HepG2 (cell line): ENCODE measurements around the gene RGS19. TPM values are rescaled to one million over a fixed set of nuclear protein-coding genes. Genes with fewer than 3 reads are reported as not detected.

Experiments used
- EED ChIP-seq: sonication (generic); formaldehyde crosslinking; IDR thresholded peaks from 2 replicates; pipeline ENCODE4 v1.5.0; 2020; ENCODE audit warnings: mild to moderate bottlenecking, missing genetic modification reagents
- EZH2 ChIP-seq: conservative IDR thresholded peaks from 2 replicates; pipeline ENCODE4 v1.6.1; 2012; ENCODE audit warnings: mild to moderate bottlenecking, low read depth, low read length, moderate library complexity
- HOXA9 ChIP-seq: sonication (generic); formaldehyde crosslinking; IDR thresholded peaks from 2 replicates; pipeline ENCODE4 v1.8.1; 2022; ENCODE audit warnings: missing genetic modification reagents, mild to moderate bottlenecking, moderate library complexity, borderline replicate concordance
- KLF11 ChIP-seq: IDR thresholded peaks from 2 replicates; pipeline ENCODE4 v1.6.1; 2016; ENCODE audit warnings: missing compliant biosample characterization
- MXD4 ChIP-seq: IDR thresholded peaks from 2 replicates; pipeline ENCODE4 v1.6.1; 2016; ENCODE audit warnings: mild to moderate bottlenecking, missing biosample characterization, missing genetic modification reagents
- REXO4 ChIP-seq: sonication (generic); formaldehyde crosslinking; IDR thresholded peaks from 2 replicates; pipeline ENCODE4 v1.8.0; 2022; ENCODE audit warnings: missing genetic modification reagents, mild to moderate bottlenecking, borderline replicate concordance
- SALL1 ChIP-seq: sonication (generic); formaldehyde crosslinking; IDR thresholded peaks from 2 replicates; pipeline ENCODE4 v1.8.0; 2022; ENCODE audit warnings: mild to moderate bottlenecking, missing genetic modification reagents
- ZBTB21 ChIP-seq: sonication (generic); formaldehyde crosslinking; IDR thresholded peaks from 2 replicates; pipeline ENCODE4 v1.4.0; 2020; ENCODE audit warnings: missing genetic modification reagents
- ZNF225 ChIP-seq: sonication (generic); formaldehyde crosslinking; IDR thresholded peaks from 2 replicates; pipeline ENCODE4 v1.4.0; 2020; ENCODE audit warnings: mild to moderate bottlenecking, missing genetic modification reagents
- ZNF354B ChIP-seq: sonication (generic); formaldehyde crosslinking; IDR thresholded peaks from 2 replicates; pipeline ENCODE4 v1.8.0; 2022; ENCODE audit warnings: mild to moderate bottlenecking, missing genetic modification reagents
- ZNF446 ChIP-seq: sonication (generic); formaldehyde crosslinking; IDR thresholded peaks from 2 replicates; pipeline ENCODE4 v1.5.0; 2020; ENCODE audit warnings: mild to moderate bottlenecking, missing genetic modification reagents
- ZNF749 ChIP-seq: sonication (generic); formaldehyde crosslinking; IDR thresholded peaks from 2 replicates; pipeline ENCODE4 v1.8.0; 2022; ENCODE audit warnings: mild to moderate bottlenecking, missing genetic modification reagents, moderate library complexity, borderline replicate concordance
- polyA plus RNA-seq, 8 experiments: library from polyadenylated mRNA; depleted of rRNA in 3 of 8; stranded (reverse) in 7 of 8; unstranded in 1 of 8; fragments of >200 nt; fragmentation: Illumina TruSeq in 4 of 8; extraction: Trizol in 4 of 8; gene quantifications; 2 replicates each; pipeline versions ENCODE4 v1.2.1 to v1.2.3, GENCODE V29; 2011 to 2016; ENCODE audit warnings: low read depth in 4 of 8, missing spikeins in 1 of 8, mixed read lengths in 1 of 8; ENCODE audit not compliant: insufficient read depth in 1 of 8
- total RNA-seq, 5 experiments: library from RNA; depleted of rRNA; stranded (reverse); fragments of >200 nt; fragmentation: Illumina TruSeq; extraction: Trizol; gene quantifications; 2 replicates each; pipeline ENCODE4 v1.2.3, GENCODE V29; 2016; ENCODE audit warnings: low read depth in 1 of 5
- TF ChIP-seq, protein P1 (sequence below): sonication (generic); formaldehyde crosslinking; IDR thresholded peaks from 2 replicates; pipeline ENCODE4 v1.5.0; 2020; ENCODE audit warnings: mild to moderate bottlenecking, missing genetic modification reagents, borderline replicate concordance
- TF ChIP-seq, protein P2 (sequence below): sonication (generic); formaldehyde crosslinking; IDR thresholded peaks from 2 replicates; pipeline ENCODE4 v1.5.0; 2020; ENCODE audit warnings: missing genetic modification reagents
- TF ChIP-seq, protein P3 (sequence below): sonication (generic); formaldehyde crosslinking; IDR thresholded peaks from 2 replicates; pipeline ENCODE4 v1.5.1; 2020; ENCODE audit warnings: missing genetic modification reagents, mild to moderate bottlenecking, borderline replicate concordance
- TF ChIP-seq, protein P4 (sequence below): sonication (generic); formaldehyde crosslinking; IDR thresholded peaks from 2 replicates; pipeline ENCODE4 v1.4.0; 2020; ENCODE audit warnings: missing genetic modification reagents

Gene RGS19
- total and polyA plus RNA-seq, 2 of the 13 experiments (the other 11 are each of a cell fraction or from before 2014, with no cell fraction given) = 10.7 to 11.9 TPM

DNA sequence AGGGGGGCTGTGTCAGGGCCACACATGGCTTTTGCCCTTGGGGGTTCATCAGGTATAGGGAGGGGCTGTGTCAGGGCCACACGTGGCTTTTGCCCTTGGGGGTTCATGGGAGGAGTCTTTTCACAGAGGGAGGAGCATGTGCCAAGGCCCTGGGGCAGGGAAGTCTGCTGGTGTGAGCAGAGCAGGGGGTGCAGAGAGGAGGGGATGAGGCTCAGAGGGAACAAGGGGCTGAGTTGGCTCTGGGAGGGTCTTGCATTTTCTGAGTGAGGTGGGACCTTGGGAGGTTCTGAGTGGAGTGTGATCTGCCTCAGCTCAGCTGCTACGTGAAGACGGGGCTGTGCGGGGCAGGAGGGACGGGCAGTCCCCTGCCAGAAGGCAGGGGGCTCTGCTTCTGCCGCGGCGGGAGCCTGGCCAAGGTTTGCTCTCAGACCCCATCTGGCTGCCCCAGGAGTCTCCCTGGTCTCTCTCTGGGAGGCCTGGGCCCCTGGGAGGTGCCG lies 23.9 kb downstream of the RGS19 start (continued):
- TF ChIP-seq, protein P1, sequence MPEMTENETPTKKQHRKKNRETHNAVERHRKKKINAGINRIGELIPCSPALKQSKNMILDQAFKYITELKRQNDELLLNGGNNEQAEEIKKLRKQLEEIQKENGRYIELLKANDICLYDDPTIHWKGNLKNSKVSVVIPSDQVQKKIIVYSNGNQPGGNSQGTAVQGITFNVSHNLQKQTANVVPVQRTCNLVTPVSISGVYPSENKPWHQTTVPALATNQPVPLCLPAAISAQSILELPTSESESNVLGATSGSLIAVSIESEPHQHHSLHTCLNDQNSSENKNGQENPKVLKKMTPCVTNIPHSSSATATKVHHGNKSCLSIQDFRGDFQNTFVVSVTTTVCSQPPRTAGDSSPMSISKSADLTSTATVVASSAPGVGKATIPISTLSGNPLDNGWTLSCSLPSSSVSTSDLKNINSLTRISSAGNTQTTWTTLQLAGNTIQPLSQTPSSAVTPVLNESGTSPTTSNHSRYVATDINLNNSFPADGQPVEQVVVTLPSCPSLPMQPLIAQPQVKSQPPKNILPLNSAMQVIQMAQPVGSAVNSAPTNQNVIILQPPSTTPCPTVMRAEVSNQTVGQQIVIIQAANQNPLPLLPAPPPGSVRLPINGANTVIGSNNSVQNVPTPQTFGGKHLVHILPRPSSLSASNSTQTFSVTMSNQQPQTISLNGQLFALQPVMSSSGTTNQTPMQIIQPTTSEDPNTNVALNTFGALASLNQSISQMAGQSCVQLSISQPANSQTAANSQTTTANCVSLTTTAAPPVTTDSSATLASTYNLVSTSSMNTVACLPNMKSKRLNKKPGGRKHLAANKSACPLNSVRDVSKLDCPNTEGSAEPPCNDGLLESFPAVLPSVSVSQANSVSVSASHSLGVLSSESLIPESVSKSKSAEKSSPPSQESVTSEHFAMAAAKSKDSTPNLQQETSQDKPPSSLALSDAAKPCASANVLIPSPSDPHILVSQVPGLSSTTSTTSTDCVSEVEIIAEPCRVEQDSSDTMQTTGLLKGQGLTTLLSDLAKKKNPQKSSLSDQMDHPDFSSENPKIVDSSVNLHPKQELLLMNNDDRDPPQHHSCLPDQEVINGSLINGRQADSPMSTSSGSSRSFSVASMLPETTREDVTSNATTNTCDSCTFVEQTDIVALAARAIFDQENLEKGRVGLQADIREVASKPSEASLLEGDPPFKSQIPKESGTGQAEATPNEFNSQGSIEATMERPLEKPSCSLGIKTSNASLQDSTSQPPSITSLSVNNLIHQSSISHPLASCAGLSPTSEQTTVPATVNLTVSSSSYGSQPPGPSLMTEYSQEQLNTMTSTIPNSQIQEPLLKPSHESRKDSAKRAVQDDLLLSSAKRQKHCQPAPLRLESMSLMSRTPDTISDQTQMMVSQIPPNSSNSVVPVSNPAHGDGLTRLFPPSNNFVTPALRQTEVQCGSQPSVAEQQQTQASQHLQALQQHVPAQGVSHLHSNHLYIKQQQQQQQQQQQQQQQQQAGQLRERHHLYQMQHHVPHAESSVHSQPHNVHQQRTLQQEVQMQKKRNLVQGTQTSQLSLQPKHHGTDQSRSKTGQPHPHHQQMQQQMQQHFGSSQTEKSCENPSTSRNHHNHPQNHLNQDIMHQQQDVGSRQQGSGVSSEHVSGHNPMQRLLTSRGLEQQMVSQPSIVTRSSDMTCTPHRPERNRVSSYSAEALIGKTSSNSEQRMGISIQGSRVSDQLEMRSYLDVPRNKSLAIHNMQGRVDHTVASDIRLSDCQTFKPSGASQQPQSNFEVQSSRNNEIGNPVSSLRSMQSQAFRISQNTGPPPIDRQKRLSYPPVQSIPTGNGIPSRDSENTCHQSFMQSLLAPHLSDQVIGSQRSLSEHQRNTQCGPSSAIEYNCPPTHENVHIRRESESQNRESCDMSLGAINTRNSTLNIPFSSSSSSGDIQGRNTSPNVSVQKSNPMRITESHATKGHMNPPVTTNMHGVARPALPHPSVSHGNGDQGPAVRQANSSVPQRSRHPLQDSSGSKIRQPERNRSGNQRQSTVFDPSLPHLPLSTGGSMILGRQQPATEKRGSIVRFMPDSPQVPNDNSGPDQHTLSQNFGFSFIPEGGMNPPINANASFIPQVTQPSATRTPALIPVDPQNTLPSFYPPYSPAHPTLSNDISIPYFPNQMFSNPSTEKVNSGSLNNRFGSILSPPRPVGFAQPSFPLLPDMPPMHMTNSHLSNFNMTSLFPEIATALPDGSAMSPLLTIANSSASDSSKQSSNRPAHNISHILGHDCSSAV (CRISPR knock-in tag) = no peak
- TF ChIP-seq ZNF354B (CRISPR knock-in tag) = peak; percentile 89; the same call in 1 of the 2 replicates
- TF ChIP-seq EZH2 = no peak
- TF ChIP-seq MXD4 (CRISPR knock-in tag) = no peak
- TF ChIP-seq, protein P2, sequence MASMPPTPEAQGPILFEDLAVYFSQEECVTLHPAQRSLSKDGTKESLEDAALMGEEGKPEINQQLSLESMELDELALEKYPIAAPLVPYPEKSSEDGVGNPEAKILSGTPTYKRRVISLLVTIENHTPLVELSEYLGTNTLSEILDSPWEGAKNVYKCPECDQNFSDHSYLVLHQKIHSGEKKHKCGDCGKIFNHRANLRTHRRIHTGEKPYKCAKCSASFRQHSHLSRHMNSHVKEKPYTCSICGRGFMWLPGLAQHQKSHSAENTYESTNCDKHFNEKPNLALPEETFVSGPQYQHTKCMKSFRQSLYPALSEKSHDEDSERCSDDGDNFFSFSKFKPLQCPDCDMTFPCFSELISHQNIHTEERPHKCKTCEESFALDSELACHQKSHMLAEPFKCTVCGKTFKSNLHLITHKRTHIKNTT (CRISPR knock-in tag) = no peak
- TF ChIP-seq HOXA9 (CRISPR knock-in tag) = no peak
- no peak for TF ChIP-seq EED (CRISPR knock-in tag)
- TF ChIP-seq, protein P3, sequence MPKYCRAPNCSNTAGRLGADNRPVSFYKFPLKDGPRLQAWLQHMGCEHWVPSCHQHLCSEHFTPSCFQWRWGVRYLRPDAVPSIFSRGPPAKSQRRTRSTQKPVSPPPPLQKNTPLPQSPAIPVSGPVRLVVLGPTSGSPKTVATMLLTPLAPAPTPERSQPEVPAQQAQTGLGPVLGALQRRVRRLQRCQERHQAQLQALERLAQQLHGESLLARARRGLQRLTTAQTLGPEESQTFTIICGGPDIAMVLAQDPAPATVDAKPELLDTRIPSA (CRISPR knock-in tag) = no peak
- no peak for TF ChIP-seq ZBTB21
- no peak for TF ChIP-seq SALL1 (CRISPR knock-in tag)
- no peak for TF ChIP-seq ZNF225 (CRISPR knock-in tag)
- TF ChIP-seq, protein P4, sequence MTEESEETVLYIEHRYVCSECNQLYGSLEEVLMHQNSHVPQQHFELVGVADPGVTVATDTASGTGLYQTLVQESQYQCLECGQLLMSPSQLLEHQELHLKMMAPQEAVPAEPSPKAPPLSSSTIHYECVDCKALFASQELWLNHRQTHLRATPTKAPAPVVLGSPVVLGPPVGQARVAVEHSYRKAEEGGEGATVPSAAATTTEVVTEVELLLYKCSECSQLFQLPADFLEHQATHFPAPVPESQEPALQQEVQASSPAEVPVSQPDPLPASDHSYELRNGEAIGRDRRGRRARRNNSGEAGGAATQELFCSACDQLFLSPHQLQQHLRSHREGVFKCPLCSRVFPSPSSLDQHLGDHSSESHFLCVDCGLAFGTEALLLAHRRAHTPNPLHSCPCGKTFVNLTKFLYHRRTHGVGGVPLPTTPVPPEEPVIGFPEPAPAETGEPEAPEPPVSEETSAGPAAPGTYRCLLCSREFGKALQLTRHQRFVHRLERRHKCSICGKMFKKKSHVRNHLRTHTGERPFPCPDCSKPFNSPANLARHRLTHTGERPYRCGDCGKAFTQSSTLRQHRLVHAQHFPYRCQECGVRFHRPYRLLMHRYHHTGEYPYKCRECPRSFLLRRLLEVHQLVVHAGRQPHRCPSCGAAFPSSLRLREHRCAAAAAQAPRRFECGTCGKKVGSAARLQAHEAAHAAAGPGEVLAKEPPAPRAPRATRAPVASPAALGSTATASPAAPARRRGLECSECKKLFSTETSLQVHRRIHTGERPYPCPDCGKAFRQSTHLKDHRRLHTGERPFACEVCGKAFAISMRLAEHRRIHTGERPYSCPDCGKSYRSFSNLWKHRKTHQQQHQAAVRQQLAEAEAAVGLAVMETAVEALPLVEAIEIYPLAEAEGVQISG (CRISPR knock-in tag) = no peak; the same call in 1 of the 2 replicates
- TF ChIP-seq KLF11 (CRISPR knock-in tag) = 0 out of 2 replicates have a peak, but pooled peaks have one; percentile 1
- no peak for TF ChIP-seq ZNF446
- 0 out of 2 replicates have a peak, but pooled peaks have one; percentile 4 for TF ChIP-seq ZNF749
- TF ChIP-seq REXO4 (CRISPR knock-in tag) = no peak
